H9 (cell line): ENCODE data around the gene CDCP1. TPM values are rescaled to one million over a fixed set of nuclear protein-coding genes. Genes with fewer than 3 reads are reported as not detected.

Experiments used
- DNase-seq: peaks from one replicate; pipeline ENCODE4 v3.0.0-alpha.2; 2017
- H2AFZ ChIP-seq: one replicate; pipeline ENCODE4 v1.6.1; 2013; ENCODE audit warnings: mild to moderate bottlenecking, low read length, control low read depth, moderate library complexity
- H2AK5ac ChIP-seq: 2 replicates; pipeline ENCODE4 v1.6.1; 2013; ENCODE audit warnings: low read length, control low read depth, mixed read lengths; ENCODE audit not compliant: insufficient read length
- H2BK120ac ChIP-seq: one replicate; pipeline ENCODE4 v1.6.1; 2013; ENCODE audit warnings: low read depth, mild to moderate bottlenecking, low read length, control low read depth, inconsistent platforms; ENCODE audit not compliant: poor library complexity, severe bottlenecking
- H2BK12ac ChIP-seq: 2 replicates; pipeline ENCODE4 v1.6.1; 2013; ENCODE audit warnings: low read length, control low read depth, mixed read lengths, low read depth; ENCODE audit not compliant: insufficient read length
- H2BK15ac ChIP-seq: 2 replicates; pipeline ENCODE4 v1.6.1; 2013; ENCODE audit warnings: low read depth, low read length, control low read depth
- H2BK20ac ChIP-seq: one replicate; pipeline ENCODE4 v1.6.1; 2013; ENCODE audit warnings: low read depth, mild to moderate bottlenecking, low read length, control low read depth, inconsistent platforms; ENCODE audit not compliant: poor library complexity, severe bottlenecking
- H2BK5ac ChIP-seq: 2 replicates; pipeline ENCODE4 v1.6.1; 2013; ENCODE audit warnings: low read length, control low read depth, mixed read lengths; ENCODE audit not compliant: insufficient read length
- H3K14ac ChIP-seq: 2 replicates; pipeline ENCODE4 v1.6.1; 2013; ENCODE audit warnings: low read length, control low read depth; ENCODE audit not compliant: insufficient read depth
- H3K18ac ChIP-seq: 2 replicates; pipeline ENCODE4 v1.6.1; 2013; ENCODE audit warnings: low read depth, mild to moderate bottlenecking, mixed read lengths, low read length, control low read depth; ENCODE audit not compliant: insufficient read length
- H3K23ac ChIP-seq: 2 replicates; pipeline ENCODE4 v1.6.1; 2013; ENCODE audit warnings: low read length, control low read depth, mixed read lengths, low read depth; ENCODE audit not compliant: insufficient read length
- H3K23me2 ChIP-seq: 2 replicates; pipeline ENCODE4 v1.6.1; 2013; ENCODE audit warnings: low read depth, mild to moderate bottlenecking, mixed read lengths, low read length, control low read depth; ENCODE audit not compliant: insufficient read length, poor library complexity, severe bottlenecking
- H3K27ac ChIP-seq: 2 replicates; pipeline ENCODE4 v1.5.1; 2013; ENCODE audit warnings: low read length, control low read depth, mixed read lengths, low read depth; ENCODE audit not compliant: insufficient read length
- H3K27me3 ChIP-seq: 2 replicates; pipeline ENCODE4 v1.6.1; 2013; ENCODE audit warnings: low read length, control low read depth, inconsistent platforms; ENCODE audit not compliant: insufficient read depth
- H3K4ac ChIP-seq: 2 replicates; pipeline ENCODE4 v1.6.1; 2013; ENCODE audit warnings: low read depth, mild to moderate bottlenecking, control low read depth, inconsistent platforms, low read length, moderate library complexity
- H3K4me1 ChIP-seq: 2 replicates; pipeline ENCODE4 v1.6.1; 2013; ENCODE audit warnings: low read length, control low read depth, inconsistent platforms; ENCODE audit not compliant: insufficient read depth
- H3K4me2 ChIP-seq: 2 replicates; pipeline ENCODE4 v1.6.1; 2013; ENCODE audit warnings: low read length, control low read depth, mixed read lengths; ENCODE audit not compliant: insufficient read length, insufficient read depth
- H3K56ac ChIP-seq: 2 replicates; pipeline ENCODE4 v1.6.1; 2013; ENCODE audit warnings: low read depth, mild to moderate bottlenecking, mixed read lengths, low read length, control low read depth; ENCODE audit not compliant: insufficient read length
- H3K79me1 ChIP-seq: 2 replicates; pipeline ENCODE4 v1.6.1; 2013; ENCODE audit warnings: low read depth, mild to moderate bottlenecking, moderate library complexity, low read length, control low read depth, inconsistent platforms; ENCODE audit not compliant: insufficient read depth, poor library complexity, severe bottlenecking
- H3K79me2 ChIP-seq: 2 replicates; pipeline ENCODE4 v1.6.1; 2013; ENCODE audit warnings: low read length, control low read depth, inconsistent platforms; ENCODE audit not compliant: insufficient read depth
- H3K9ac ChIP-seq: 2 replicates; pipeline ENCODE4 v1.6.1; 2013; ENCODE audit warnings: low read length, control low read depth, mixed read lengths; ENCODE audit not compliant: insufficient read length; ENCODE audit errors: extremely low read depth
- H3K9me3 ChIP-seq: one replicate; pipeline ENCODE4 v1.6.1; 2013; ENCODE audit warnings: low read depth, low read length, inconsistent platforms; ENCODE audit not compliant: control insufficient read depth
- H3T11ph ChIP-seq: one replicate; pipeline ENCODE4 v1.6.1; 2013; ENCODE audit warnings: mild to moderate bottlenecking, low read length, control low read depth, inconsistent platforms
- H4K20me1 ChIP-seq: one replicate; pipeline ENCODE4 v1.6.1; 2013; ENCODE audit not compliant: control insufficient read depth, insufficient read length, insufficient read depth
- H4K5ac ChIP-seq: 2 replicates; pipeline ENCODE4 v1.6.1; 2013; ENCODE audit warnings: low read depth, mild to moderate bottlenecking, mixed read lengths, low read length, control low read depth; ENCODE audit not compliant: insufficient read length
- H4K8ac ChIP-seq: replicated peaks from 2 replicates; pipeline ENCODE4 v1.6.1; 2013; ENCODE audit warnings: low read length, control low read depth, mixed read lengths, low read depth; ENCODE audit not compliant: insufficient read length
- H4K91ac ChIP-seq: 2 replicates; pipeline ENCODE4 v1.6.1; 2013; ENCODE audit warnings: low read depth, mild to moderate bottlenecking, moderate library complexity, mixed read lengths, low read length, control low read depth; ENCODE audit not compliant: insufficient read length
- H3K27ac Mint-ChIP-seq, 3 experiments: 2 replicates in 2 of 3; 3 replicates in 1 of 3; pipeline ENCODE4 v1.8.0; 2020 to 2021; ENCODE audit warnings: mixed read lengths in 3 of 3, mild to moderate bottlenecking in 1 of 3, moderate library complexity in 1 of 3
- H3K27me3 Mint-ChIP-seq: 2 replicates; pipeline ENCODE4 v1.8.0; 2021; ENCODE audit warnings: low read depth, mild to moderate bottlenecking, moderate library complexity, mixed read lengths
- H3K36me3 Mint-ChIP-seq, 3 experiments: 2 replicates in 2 of 3; 3 replicates in 1 of 3; pipeline ENCODE4 v1.8.0; 2020 to 2021; ENCODE audit warnings: low read depth in 3 of 3, mixed read lengths in 3 of 3; ENCODE audit not compliant: insufficient read depth in 1 of 3
- H3K4me1 Mint-ChIP-seq, 2 experiments: 2 replicates each; pipeline ENCODE4 v1.8.0; 2020; ENCODE audit warnings: mixed read lengths in 2 of 2
- H3K4me3 Mint-ChIP-seq, 2 experiments: 2 replicates in 1 of 2; 3 replicates in 1 of 2; pipeline ENCODE4 v1.8.0; 2020 to 2021; ENCODE audit warnings: mild to moderate bottlenecking in 2 of 2, mixed read lengths in 2 of 2, moderate library complexity in 1 of 2
- H3K9me3 Mint-ChIP-seq, 2 experiments: 2 replicates in 1 of 2; 3 replicates in 1 of 2; pipeline ENCODE4 v1.8.0; 2020; ENCODE audit warnings: mild to moderate bottlenecking in 2 of 2, mixed read lengths in 2 of 2, moderate library complexity in 1 of 2
- WGBS: extraction: QIAGEN DNeasy Blood & Tissue Kit; methylation state at CpG from one replicate; pipeline ENCODE4 v1.1.7; 2013; ENCODE audit warnings: missing lambda C conversion rate, low lambda C conversion rate, mixed read lengths; ENCODE audit not compliant: insufficient read length; ENCODE audit errors: extremely low coverage; 5-methylcytosine and 5-hydroxymethylcytosine counted together
- total RNA-seq: library from RNA; stranded (reverse); gene quantifications from 2 replicates; pipeline ENCODE4 v1.2.1, GENCODE V29; 2021
- TF ChIP-seq, protein P1 (sequence below): fragments of 200-600 bp; sonication (generic); conservative IDR thresholded peaks from 3 replicates; pipeline ENCODE4 v1.8.0; 2021; ENCODE audit warnings: antibody characterized with exemption, mild to moderate bottlenecking

CDCP1 gene
- total RNA-seq, 1 experiment from 2014 or later = 12.9 TPM

DNA sequence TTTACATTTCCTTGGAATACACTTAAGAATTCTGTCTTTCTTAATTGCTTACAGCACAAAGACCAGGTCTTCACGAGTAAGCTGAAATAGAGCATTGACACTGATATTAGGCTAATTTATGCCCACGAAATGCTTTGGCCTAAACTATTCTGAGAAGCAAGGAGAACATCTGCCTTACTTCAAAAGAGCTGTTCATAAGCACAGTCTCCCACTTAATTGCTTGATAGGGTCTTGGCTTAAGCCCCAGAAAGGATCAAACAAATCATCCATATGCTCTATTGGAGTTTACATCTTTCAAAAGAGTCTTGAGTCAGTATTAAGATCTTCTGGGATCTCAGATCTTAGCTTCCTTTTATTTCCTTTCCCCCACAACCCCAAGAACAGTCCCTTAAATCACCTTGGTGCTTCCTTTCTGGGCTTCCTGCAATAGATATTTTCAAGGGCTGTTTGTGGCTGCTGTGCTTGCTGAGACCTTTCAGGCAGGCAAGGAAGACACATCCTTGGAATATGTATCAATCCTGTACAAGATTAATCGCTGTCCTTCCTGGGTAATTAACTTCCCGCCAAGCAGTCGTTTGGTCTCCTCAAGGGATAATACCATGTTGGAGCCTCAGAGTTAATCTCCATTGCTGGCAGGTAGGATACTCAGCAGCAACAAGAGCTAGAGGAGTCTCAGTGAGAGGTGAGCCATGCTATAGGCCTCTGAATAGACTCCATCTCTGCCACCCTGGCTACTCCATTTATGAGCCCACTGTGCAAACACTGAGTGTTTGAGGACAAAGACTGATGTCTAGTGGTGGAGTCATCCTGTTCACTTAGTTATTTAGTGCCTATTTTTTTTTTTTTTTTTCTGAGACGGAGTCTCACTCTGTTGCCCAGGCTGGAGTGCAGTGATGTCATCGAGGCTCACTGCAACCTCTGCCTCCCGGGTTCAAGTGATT is 42.8 kb upstream of the CDCP1 start:
- Histone ChIP-seq H2BK15ac (no peak overlapping the region), H3K4me1 (no peaks in the 10 kb centered on the region), H3K23me2 (no peaks in the 10 kb centered on the region), H3K27me3 (no peaks in the 10 kb centered on the region), H3K14ac (no peak overlapping the region), H3K23ac (no peak overlapping the region), H2AFZ (no peak overlapping the region), H3K79me1 (no peaks in the 10 kb centered on the region), H2BK120ac (no peak overlapping the region), H2BK5ac (no peak overlapping the region), H3K56ac (no peak overlapping the region), H4K8ac (no peak overlapping the region), H4K5ac (no peak overlapping the region), H3K9ac (no peak overlapping the region), H3T11ph (no peak overlapping the region), H3K79me2 (no peaks in the 10 kb centered on the region), H3K18ac (no peak overlapping the region), H4K20me1 (no peaks in the 10 kb centered on the region), H2BK12ac (no peak overlapping the region), H3K4me2 (no peak overlapping the region), H3K4ac (no peak overlapping the region), H3K27ac (no peak overlapping the region), H2BK20ac (no peak overlapping the region), H3K9me3 (no peaks in the 10 kb centered on the region), H4K91ac (no peak overlapping the region), H2AK5ac (no peak overlapping the region)
- WGBS = no CpG with 5 or more reads among the region's 8 CpGs
- Mint-ChIP-seq H3K4me1 (peaks cover 0 to 7% of the 10 kb centered on the region in 2 experiments; a peak in 3 of 4 replicates), H3K27ac (no peak overlapping the region), H3K36me3 (no peaks in the 10 kb centered on the region), H3K27me3 (peaks cover 3% of the 10 kb centered on the region; the same call in 1 of the 2 replicates), H3K9me3 (no peaks in the 10 kb centered on the region; a peak in 1 of 5 replicates), H3K4me3 (no peak overlapping the region)
- DNase-seq = no peak
- TF ChIP-seq, protein P1, sequence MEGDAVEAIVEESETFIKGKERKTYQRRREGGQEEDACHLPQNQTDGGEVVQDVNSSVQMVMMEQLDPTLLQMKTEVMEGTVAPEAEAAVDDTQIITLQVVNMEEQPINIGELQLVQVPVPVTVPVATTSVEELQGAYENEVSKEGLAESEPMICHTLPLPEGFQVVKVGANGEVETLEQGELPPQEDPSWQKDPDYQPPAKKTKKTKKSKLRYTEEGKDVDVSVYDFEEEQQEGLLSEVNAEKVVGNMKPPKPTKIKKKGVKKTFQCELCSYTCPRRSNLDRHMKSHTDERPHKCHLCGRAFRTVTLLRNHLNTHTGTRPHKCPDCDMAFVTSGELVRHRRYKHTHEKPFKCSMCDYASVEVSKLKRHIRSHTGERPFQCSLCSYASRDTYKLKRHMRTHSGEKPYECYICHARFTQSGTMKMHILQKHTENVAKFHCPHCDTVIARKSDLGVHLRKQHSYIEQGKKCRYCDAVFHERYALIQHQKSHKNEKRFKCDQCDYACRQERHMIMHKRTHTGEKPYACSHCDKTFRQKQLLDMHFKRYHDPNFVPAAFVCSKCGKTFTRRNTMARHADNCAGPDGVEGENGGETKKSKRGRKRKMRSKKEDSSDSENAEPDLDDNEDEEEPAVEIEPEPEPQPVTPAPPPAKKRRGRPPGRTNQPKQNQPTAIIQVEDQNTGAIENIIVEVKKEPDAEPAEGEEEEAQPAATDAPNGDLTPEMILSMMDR = no peak
